ENCODE measurements around the gene ANKRD31. TPM values are rescaled to one million over a fixed set of nuclear protein-coding genes. Genes with fewer than 3 reads are reported as not detected.

ANKRD31 gene
- total RNA-seq, 1 experiment from 2014 or later, result 0.11 TPM

GRCh38 chr5:75053054-75053303 lies 183.7 kb downstream of the ANKRD31 start:
- Histone ChIP-seq H4K20me1 (ENCODE audit: control insufficient read depth, insufficient read depth, insufficient read length) (no peaks in the 10 kb centered on the region), H3K14ac (ENCODE audit: insufficient read depth, low read length) (peak overlapping the region; percentile 60; the same call in 1 of the 2 replicates), H2BK5ac (ENCODE audit: insufficient read length, low read length) (no peak overlapping the region), H2BK12ac (ENCODE audit: insufficient read length, low read depth, low read length) (no peak overlapping the region), H3K79me1 (ENCODE audit: insufficient read depth, low read depth, low read length, poor library complexity, severe bottlenecking) (no peaks in the 10 kb centered on the region), H2AFZ (ENCODE audit: low read length) (no peak overlapping the region), H3K23ac (ENCODE audit: insufficient read length, low read depth, low read length) (no peak overlapping the region), H3K9ac (ENCODE audit: extremely low read depth, insufficient read length, low read length) (peak overlapping the region; percentile 90), H2BK20ac (ENCODE audit: low read depth, low read length, poor library complexity, severe bottlenecking) (no peak overlapping the region), H4K5ac (ENCODE audit: insufficient read length, low read depth, low read length) (no peak overlapping the region), H3K79me2 (ENCODE audit: insufficient read depth, low read length) (peaks cover 33% of the 10 kb centered on the region; the same call in 1 of the 2 replicates), H3K18ac (ENCODE audit: insufficient read length, low read depth, low read length) (no peak overlapping the region), H2BK120ac (ENCODE audit: low read depth, low read length, poor library complexity, severe bottlenecking) (no peak overlapping the region), H3K56ac (ENCODE audit: insufficient read length, low read depth, low read length) (no peak overlapping the region), H3K4me2 (ENCODE audit: insufficient read depth, insufficient read length, low read length) (peak overlapping the region; percentile 76), H3K23me2 (ENCODE audit: insufficient read length, low read depth, low read length, poor library complexity, severe bottlenecking) (peaks cover 13% of the 10 kb centered on the region), H3K4me1 (ENCODE audit: insufficient read depth, low read length) (peaks cover 31% of the 10 kb centered on the region), H2BK15ac (ENCODE audit: low read depth, low read length) (no peak overlapping the region), H3K27ac (ENCODE audit: insufficient read length, low read depth, low read length) (no peak overlapping the region), H3K27me3 (ENCODE audit: insufficient read depth, low read length) (no peaks in the 10 kb centered on the region; the same call in 1 of the 2 replicates), H3T11ph (ENCODE audit: low read length) (no peak overlapping the region), H2AK5ac (ENCODE audit: insufficient read length, low read length) (no peak overlapping the region), H4K8ac (replicated peaks; ENCODE audit: insufficient read length, low read depth, low read length) (no peak overlapping the region), H3K9me3 (ENCODE audit: control insufficient read depth, low read depth, low read length) (no peaks in the 10 kb centered on the region), H4K91ac (ENCODE audit: insufficient read length, low read depth, low read length) (no peak overlapping the region), H3K4ac (ENCODE audit: low read depth, low read length) (no peak overlapping the region)
- Mint-ChIP-seq H3K27me3 (ENCODE audit: low read depth) (peaks cover 37% of the 10 kb centered on the region), H3K4me1 (peaks cover 52 to 54% of the 10 kb centered on the region in 2 experiments), H3K4me3 (peak overlapping the region in 1 of 2 experiments; percentile 74; a peak in 3 of 5 replicates), H3K9me3 (no peaks in the 10 kb centered on the region; a peak in 2 of 5 replicates), H3K36me3 (ENCODE audit: insufficient read depth in 1 of 3, low read depth in 3 of 3) (peaks cover 0 to 4% (median 0%) of the 10 kb centered on the region in 3 experiments; a peak in 1 of 7 replicates), H3K27ac (no peak overlapping the region)
- no peak for DNase-seq
- TF ChIP-seq CTCF (conservative IDR thresholded peaks at IDR 0.05), result no peak; the same call in 2 of the 3 replicates
- WGBS (ENCODE audit: extremely low coverage, insufficient read length, low lambda C conversion rate), result no CpG with 5 or more reads among the region's 40 CpGs
